Adipose tissue (tissue), 3 donors: ENCODE measurements around the gene NBAS. TPM values are rescaled to one million over a fixed set of nuclear protein-coding genes. Genes with fewer than 3 reads are reported as not detected.
"Not testable (repeated sequence)": the region's sequence is repeated elsewhere in the genome, so short reads cannot be mapped to it uniquely, and the experiment has no call there.

ENCODE experiments used
- H3K27ac ChIP-seq: one replicate; pipeline ENCODE4 v1.5.1; 2013; ENCODE audit warnings: low read depth, low read length
- WGBS, 3 donors: extraction: QIAGEN DNeasy Blood & Tissue Kit; methylation state at CpG; one replicate each; pipeline ENCODE4 v1.1.7; 2013; 5-methylcytosine and 5-hydroxymethylcytosine counted together
- polyA plus RNA-seq, 3 donors: library from polyadenylated mRNA; stranded (reverse); fragments of 200-250 nt; gene quantifications; one replicate each; pipeline ENCODE4 v1.2.3, GENCODE V29; 2013
- donor health status: healthy with polysubstance abuse.
- donor health status: Bipolar disorder and iron deficiency.
- donor health status: healthy.

The NBAS gene
- polyA plus RNA-seq, 3 donors = 12.7 to 19.8 (median 16.7) TPM

DNA sequence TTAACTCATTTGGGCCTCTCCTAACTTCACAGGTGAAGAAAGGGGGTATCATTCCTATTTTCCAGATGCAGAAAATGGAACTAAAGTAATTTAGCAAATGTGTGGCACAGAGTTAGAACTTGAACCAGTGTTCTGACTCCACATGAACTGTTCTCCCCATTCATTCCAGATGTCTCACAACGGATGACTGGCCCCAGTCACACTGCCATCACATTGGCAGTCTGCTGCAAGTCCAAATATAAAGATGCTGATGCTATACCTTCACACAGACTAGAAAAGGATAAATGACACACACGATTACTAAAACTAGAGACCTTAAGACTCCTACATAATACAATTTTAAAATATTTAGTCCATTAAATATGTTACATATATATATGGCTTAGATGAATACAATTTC, 195.7 kb downstream of the NBAS start:
- H3K27ac ChIP-seq = no peak overlapping the region
- WGBS, 3 donors = 67 to 77% (median 71%) methylated on average over 2 of the region's 2 CpGs

DNA sequence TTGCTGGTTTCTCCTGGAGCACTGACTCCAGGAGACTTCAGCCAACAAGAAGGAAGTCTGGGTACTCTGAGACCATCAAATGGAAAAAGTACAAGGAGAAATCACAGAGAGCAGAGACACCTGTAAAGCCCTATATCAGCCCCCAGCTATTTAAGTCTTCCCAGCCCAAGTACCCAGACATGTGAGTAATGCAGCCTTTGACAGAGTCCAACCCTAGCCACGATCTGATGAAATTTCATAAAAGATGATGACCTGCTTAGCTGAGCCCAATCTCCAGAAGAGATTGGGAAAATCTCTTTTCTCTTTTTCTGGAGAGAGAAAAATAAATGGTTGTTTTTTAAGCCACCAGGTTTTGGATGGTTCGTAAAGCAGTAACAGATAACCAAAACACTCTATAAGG, 196.6 kb downstream of the NBAS start:
- WGBS, 3 donors = 97 to 98% (median 97%) methylated on average over 2 of the region's 2 CpGs
- H3K27ac ChIP-seq = no peak overlapping the region

DNA sequence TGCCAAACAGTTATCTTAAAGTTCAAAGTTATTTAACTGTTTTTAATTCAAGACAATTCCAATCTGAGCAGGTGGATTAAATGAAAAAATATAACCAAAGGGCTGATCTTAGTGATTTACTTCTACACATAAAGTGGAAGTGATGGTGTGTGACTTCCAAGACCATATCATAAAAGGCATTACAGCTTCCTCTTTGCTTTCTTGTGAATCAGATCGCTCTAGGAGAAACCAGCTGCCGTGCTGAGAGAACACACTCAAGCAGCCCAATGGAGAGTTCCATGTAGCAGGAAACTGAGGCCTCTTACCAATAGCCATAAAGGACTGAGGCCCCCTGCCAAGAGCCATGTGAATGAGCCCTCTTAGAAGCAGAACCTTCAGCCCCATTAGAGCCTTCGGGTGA, 197.4 kb downstream of the NBAS start:
- no peak overlapping the region for H3K27ac ChIP-seq
- 91 to 94% (median 92%) methylated on average over 3 of the region's 3 CpGs for WGBS, 3 donors

DNA sequence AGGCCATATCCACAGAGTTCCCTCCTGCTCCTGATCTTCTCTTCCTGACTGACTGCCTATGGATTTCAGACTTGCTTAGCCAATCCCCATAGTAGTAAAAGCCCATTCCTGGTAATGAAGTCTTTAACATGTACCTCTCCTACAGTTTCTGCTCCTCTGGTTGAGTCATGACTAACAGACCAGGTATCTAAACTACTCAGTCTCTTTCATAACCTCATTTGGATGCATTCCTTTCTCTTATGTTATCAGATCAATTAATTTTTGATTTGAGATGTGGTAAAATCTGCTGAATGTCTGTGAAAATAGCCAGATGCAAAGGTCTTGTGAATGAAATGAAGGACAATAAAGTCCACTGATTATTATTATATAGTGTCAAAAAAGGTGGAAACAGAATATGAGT, 198.0 kb downstream of the NBAS start:
- H3K27ac ChIP-seq = no peak overlapping the region

DNA sequence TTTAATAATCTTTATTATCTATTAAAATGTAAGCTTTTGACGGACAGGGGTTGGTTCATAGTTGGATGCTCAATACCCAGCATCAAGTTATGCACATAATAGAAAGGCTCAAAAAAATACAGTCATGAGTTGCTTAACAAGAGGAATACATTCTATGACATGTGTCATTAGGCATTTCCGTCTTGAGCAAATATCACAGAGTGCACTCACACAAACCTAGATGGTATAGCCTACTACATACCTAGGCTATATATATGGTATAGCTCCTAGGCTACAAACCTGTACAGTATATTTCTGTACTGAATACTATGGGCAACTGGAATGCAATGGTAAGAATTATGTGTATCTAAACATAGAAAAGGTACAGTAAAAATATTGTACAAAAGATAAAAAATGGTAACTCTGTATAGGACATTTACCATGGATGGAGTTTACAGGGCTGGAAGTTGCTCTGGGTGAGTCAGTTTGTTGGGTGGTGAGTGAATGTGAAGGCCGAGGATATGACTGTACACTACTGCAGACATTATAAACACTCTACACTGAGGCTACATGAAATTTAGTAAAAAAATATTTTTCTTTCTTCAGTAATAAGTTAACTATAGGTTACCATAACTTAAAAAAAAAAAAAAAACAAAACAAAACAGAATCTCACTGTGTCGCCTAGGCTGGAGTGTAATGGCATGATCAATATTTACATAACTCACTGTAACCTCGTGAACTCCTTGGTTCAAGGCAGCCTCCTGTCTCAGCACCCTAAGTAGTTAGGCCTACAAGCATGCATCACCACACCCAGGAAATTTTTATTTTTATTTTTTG, 201.2 kb downstream of the NBAS start:
- H3K27ac ChIP-seq = no peak overlapping the region
- WGBS, 3 donors = 82 to 98% (median 94%) methylated on average over 5 of the region's 5 CpGs

DNA sequence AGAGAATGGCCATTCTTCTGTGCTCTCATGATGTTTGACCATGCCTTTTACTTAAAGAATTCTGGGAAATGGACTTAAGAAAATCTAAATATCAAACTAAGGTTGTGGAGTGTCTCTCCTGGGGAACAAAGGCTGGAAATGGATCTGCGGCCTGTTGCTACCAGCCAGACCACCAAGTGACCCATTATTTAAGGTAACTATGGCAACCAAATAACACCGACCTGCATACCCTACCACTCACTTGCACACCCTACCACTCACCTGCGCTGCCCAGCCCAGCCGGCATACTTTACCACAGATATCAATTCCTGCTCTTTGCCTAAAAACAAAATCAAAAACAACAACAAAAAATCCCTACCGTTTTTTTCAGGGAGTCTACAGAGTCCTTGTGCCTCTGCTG, 203.2 kb downstream of the NBAS start:
- WGBS, 3 donors = 85 to 88% (median 87%) methylated on average over 5 of the region's 5 CpGs
- H3K27ac ChIP-seq = no peak overlapping the region

DNA sequence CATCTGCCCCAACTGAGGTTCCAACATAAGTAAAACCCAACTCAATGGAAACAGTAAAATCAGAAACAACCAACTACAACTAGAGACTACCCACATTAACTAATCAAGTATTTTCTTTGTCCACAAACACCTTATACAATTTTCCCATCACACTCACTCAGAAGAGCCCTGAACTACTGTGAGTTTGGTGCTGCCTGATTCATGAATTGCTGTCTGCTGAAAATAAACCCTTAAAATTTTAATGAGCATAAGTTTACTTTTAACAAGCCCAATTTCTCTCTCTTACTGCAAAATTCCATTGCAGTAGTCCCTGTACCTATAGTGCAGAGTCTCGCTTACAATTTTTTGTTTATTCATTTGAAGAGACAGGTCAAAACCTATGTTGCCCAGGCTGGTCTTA, 203.9 kb downstream of the NBAS start:
- H3K27ac ChIP-seq = no peak overlapping the region
- 97 to 100% (median 98%) methylated on average over 1 of the region's 1 CpG for WGBS, 3 donors

DNA sequence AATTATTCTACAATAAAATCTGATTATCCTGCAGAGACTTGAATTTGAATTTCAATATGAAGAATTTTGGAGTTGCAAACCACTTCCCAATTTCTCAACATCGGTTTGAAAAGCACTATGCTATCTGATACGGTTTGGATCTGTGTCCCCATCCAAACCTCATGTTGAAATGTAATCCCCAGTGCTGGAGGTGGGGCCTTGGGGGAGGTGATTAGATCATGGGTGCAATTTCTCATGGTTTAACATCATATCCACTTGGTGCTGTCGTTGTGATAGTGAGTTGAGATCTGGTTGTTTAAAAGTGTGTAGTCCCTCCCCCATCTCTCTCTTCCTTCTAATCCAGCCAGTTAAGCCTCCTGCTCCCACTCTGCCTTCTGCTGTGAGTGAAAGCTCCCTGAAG, 205.7 kb downstream of the NBAS start:
- 57 to 88% (median 58%) methylated on average over 3 of the region's 3 CpGs for WGBS, 3 donors
- no peak overlapping the region for H3K27ac ChIP-seq

DNA sequence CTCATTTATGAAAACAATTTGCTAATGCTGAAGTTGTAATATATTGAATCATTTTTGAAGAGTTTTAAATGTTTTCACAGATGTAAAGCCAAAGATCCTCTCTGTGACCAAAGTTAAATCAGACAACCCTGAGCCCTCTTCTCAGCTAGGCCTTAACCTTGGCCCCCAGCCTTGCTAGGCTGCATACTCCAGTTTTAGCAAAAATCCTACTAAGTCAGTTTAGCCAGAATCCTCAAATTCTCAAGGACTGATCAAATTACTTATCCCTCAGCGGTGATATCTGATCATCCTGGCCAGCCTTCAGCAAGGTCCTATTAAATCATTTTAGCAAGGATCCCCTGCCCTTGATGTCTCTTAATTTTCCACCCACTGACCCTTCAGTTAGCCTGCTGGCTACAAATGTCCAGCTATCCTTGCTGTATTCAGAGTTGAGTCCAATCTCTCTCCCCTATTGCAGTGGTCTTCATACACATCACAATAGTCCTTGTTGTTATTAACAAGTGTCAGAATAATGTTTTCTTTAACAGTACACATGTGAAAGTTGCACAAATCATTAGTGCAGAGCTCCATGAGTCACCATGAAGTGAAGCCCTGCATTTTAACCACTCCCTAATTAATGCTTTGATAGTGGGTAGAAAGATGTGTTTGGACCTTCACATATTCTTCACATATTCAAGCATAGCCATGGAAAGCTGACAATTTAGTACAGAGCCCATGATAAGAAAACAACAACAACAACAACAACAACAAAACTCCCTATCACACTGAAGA, 206.4 kb downstream of the NBAS start:
- WGBS, 3 donors = 76 to 89% (median 76%) methylated on average over 1 of the region's 1 CpG
- no peak overlapping the region for H3K27ac ChIP-seq

DNA sequence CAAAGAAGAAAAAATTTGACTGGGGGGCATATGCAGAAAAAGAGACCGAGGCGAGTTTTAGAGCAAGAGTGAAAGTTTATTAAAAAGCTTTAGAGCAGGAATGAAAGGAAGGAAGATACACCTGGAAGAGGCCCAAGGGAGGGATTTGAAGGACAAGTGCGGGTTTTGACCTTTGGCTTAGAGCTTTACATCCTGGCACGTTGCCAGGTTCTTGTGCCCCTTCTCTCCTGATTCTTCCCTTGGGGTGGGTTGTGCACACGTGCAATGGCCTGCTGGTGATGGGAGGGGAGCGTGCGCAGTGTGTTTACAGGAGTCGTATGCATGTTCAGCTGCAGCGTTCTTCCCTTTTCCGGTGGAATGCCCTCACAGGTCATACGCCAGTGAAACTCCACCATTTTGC, 208.8 kb downstream of the NBAS start:
- WGBS, 3 donors = 93 to 97% (median 94%) methylated on average over 11 of the region's 11 CpGs
- H3K27ac ChIP-seq = no peak overlapping the region

DNA sequence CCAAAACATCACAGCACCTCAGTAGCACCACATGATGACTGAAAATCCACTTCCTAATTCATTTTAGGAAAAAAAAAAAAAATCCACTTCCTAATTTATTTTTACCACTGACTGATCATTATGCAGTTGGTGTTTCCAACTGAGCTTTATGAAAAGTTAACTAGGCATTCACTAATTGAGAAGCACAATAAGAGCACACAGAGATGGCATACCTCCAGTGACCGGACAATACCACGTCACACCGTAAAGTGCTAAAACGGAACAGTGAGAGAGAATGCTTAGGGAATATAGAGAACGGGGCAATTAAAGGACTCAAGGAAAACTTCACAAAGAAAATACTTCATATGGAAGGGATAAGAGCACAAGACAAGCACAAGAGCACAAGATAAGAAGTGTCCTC, 212.5 kb downstream of the NBAS start:
- WGBS, 3 donors = 96 to 99% (median 97%) methylated on average over 5 of the region's 5 CpGs
- no peak overlapping the region for H3K27ac ChIP-seq

DNA sequence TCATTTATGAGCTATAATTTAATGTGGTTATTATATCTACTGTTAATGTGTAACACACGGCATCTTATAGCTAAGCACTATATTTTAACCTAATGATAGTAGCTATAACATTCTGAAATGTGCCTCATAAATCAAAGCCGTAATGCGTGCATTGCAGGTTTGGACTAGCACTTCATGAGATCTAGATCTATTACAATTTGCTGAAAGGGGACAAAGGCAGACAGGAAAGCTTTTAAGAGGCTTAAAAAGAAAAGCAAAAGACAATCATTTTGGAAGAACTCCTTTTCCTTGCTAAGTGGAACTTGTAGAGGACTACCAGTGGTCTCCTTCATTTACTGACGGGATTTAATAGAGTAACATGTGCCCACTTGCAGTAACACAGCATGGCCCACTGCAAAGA, 213.1 kb downstream of the NBAS start:
- WGBS, 3 donors = 93 to 96% (median 95%) methylated on average over 4 of the region's 4 CpGs

DNA sequence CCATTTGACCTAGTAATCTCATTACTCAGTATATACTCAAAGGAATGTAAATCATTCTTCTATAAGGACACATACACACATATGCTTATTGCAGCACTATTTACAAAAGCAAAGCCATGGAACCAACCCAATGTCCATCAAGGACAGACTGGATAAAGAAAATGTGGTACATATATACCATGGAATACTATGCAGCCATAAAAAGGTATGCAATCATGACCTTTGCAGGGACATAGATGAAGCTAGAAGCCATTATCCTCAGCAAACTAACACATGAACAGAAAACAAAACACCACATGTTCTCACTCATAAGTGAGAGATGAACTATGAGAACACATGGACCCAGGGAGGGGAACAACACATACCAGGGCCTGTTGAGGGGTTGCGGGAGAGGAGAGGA, 214.5 kb downstream of the NBAS start:
- no peak overlapping the region for H3K27ac ChIP-seq
- 90 to 98% (median 92%) methylated on average over 1 of the region's 1 CpG for WGBS, 3 donors

More for the DNA sequence above, 213.1 kb downstream of the NBAS start:
- no peak overlapping the region for H3K27ac ChIP-seq

DNA sequence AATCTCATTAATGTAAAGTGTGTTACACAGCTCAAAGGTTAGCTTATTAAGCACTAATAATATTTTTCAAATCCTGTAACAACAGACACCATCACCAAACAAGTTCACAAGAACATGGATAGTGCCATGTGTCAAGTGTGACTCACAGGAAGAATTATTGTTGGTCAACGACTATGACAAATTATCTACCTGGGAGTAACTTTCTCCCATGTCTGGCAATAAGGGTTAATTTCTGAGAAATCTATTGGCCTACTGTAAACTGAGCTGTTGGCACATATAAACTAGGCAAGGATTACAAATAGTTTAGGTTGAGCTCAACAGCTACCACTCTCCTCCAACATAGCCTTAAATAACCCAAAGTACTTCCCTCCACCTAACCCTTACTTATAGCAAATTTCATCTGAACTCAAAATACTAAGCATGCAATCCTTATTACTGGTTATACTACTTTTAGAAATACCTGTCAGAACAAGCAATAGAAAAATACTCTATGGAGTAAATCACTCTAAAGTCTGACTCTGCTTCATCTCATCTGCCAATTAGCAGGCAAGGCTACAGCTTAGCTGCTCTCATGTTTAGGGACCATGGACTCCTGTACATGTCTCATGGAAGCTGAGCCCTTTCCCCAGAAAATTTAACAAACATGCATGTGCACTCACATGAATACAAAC, 223.0 kb downstream of the NBAS start:
- 74 to 82% (median 77%) methylated on average over 1 of the region's 1 CpG for whole genome bisulfite sequencing, 3 donors
- H3K27ac ChIP-seq = no peak overlapping the region

DNA sequence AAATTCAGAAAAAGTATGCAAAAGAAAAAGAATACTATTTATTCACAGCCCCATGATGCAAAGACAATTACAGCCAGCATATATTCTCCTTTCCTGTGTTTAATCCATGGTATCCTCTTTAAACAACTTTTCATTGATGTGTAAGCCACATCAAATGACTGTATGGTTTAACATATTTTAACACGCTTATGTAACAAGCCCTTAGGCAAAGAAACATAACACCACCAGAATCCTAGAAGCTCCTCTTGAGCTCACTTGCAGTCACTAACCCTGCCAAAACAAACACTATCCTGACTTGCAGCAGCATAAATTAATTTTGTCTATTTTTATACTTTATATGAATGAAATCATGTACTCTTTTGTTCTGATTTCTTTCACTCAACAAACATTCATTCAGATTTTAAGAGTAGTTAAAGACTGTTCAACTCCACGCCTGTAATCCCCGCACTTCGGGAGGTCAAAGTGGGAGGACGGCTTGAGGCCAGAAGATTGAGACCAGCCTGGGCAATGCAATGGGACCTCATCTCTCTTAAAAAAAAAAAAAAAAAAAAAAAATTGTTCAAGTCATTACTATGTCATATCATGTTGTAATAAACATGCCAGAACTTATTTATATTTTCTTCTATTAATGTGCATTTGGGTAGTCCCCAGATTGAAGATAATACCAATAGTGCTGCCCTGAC, 226.3 kb downstream of the NBAS start:
- no peak overlapping the region for H3K27ac ChIP-seq
- 94 to 98% (median 95%) methylated on average over 5 of the region's 5 CpGs for WGBS, 3 donors

DNA sequence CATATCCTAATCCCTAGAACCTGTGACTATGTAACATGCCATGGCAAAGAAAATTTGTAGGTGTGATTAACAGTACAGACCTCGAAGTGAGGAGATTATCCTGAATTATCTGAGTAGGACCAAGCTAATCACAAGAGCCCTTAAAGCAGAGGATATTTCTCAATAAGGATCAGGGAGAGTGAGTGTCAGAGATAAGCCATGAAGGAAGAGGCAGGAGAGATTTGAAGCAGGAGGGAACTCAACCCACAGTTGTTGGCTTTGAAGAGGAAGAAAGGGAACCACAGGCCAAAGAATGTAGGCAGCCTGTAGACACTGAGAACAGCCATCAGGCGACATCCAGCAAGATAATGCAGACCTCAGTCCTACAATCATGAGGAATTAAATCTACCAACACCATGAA, 229.3 kb downstream of the NBAS start:
- H3K27ac ChIP-seq = no peak overlapping the region
- WGBS, 3 donors = 61 to 85% (median 73%) methylated on average over 2 of the region's 2 CpGs

DNA sequence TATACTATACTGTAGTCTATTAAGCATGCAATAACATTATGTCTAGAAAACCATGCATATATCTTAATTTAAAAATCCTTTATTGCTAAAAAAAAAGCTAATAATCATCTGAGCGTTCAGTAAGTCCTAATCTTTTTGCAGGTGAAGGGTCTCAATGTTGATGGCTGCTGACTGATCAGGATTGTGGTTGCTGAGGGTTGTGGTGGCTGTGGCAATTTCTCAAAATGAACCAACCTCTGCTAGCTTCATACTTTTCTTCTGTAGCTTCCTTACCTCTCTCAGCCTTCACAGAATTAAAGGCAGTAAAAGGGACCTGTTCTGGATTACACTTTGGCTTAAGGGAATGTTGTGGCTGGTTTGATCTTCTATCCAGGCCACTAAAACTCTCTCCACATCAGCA, 235.8 kb downstream of the NBAS start:
- WGBS, 3 donors = 87 to 97% (median 91%) methylated on average over 1 of the region's 1 CpG
- no peak overlapping the region for H3K27ac ChIP-seq

DNA sequence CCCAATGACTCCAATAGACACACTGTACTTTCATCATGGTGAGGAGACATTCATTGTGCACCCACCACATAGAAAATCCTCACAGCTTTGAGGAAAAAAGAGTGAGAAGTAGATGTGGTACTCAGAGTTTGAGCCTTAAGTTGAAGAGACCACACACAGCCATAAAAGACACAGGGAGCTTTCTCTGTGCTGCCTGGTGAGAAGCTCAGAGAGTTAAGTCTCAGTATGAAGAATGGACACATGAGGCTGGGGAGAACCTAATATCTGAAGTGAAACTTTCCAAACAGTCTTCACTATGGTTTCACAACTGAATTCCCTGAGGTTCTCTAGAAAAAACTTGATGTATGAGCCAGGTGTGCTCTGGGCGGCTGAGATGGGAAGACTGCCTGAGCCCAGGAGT, 237.9 kb downstream of the NBAS start:
- WGBS, 3 donors = 96 to 100% (median 100%) methylated on average over 1 of the region's 1 CpG

DNA sequence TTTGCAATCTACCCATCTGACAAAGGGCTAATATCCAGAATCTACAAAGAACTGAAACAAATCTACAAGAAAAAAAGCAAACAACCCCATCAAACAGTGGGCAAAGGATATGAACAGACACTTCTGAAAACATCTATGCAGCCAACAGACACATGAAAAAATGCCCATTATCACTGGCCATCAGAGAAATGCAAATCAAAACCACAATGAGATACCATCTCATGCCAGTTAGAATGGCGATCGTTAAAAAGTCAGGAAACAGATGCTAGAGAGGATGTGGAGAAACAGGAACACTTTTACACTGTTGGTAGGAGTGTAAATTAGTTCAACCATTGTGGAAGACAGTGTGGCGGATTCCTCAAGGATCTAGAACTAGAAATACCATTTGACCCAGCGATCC, 239.7 kb downstream of the NBAS start:
- WGBS, 3 donors = 68 to 96% (median 78%) methylated on average over 4 of the region's 4 CpGs
- not testable (repeated sequence) for H3K27ac ChIP-seq

More for the DNA sequence above, 237.9 kb downstream of the NBAS start:
- H3K27ac ChIP-seq = no peak overlapping the region
